SH-SY5Y (cell line): ENCODE measurements around the gene RXRA.

Experiments
- GATA2 ChIP-seq: IDR thresholded peaks from 2 replicates; pipeline ENCODE4 v1.6.1; 2011; ENCODE audit warnings: mild to moderate bottlenecking, low read depth, low read length
- GATA3 ChIP-seq: IDR thresholded peaks from 2 replicates; pipeline ENCODE4 v1.6.1; 2011; ENCODE audit warnings: low read depth, mild to moderate bottlenecking, low read length, moderate library complexity

GRCh38 chr9:134483361-134484184, 157.3 kb downstream of the RXRA start:
- no peak for TF ChIP-seq GATA3
- no peak for TF ChIP-seq GATA2
